Measurements from ENCODE around the gene URB1.
"Not testable (repeated sequence)": the region's sequence is repeated elsewhere in the genome, so short reads cannot be mapped to it uniquely, and the experiment has no call there.

The URB1 gene, protein sequence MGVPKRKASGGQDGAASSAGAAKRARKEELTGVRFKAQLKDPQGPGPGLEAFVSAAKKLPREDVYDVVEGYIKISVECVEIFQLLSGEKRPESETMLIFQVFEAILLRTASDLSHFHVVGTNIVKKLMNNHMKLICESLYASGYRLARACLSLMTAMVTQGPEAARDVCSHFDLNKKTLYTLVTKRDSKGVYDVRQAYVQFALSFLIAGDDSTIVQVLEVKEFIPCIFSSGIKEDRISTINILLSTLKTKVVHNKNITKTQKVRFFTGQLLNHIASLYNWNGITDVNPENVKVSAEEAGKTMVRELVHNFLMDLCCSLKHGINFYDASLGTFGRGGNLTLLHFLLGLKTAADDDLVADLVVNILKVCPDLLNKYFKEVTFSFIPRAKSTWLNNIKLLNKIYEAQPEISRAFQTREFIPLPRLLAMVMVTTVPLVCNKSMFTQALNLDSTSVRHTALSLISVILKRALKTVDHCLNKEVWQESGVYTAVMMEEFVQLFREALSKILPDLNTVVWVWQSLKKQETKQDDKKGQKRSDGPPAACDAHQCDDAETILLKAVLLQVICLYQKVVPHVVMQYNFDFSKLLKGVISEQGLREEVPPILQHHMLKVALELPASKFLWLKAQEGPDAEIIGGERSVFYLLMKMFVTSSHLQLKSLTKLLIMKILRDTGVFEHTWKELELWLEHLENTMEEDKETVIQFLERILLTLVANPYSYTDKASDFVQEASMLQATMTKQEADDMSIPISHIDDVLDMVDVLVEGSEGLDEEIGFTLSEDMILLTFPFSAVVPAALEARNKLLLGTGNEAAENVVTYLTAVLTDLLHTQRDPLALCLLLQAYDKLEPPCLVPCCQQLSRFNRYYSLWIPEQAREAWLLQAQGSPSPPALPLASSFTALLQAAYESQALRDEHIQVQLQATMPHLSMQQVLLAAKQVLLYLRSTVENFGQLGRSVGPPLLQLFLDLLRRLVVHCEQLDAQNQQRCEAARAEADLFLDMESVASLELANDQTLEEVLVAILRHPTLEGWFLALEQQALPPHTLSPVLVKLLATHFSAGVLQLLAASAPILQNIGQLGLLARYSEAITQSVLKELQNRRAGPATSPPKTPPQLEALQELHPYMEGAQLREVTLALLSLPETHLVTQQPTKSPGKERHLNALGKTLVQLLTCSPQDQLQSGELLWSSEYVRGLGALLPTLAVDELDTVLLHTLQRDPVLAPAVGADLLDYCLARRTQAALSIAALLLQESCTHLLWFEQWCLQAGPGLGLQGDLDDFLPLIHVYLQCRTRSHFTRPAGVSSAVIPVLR (N-terminal part only)
- 12.4 to 54.2 (median 34.5) reads per million in 18 experiments for total RNA-seq

- DNase-seq: peak; percentile 90 to 92
These were observed at the start of gene URB1 for GRCh38 chr21:32392880-32393676. Gene URB1 (minus strand): TSS chr21:32393012. CDS start chr21:32392910, 102 bp downstream.

GRCh38 chr21:32437729-32438128, 44.9 kb upstream of the URB1 start:
- no peak for DNase-seq

GRCh38 chr21:32432982-32433660, 40.3 kb upstream of the URB1 start:
- DNase-seq: not testable (repeated sequence)

DNA sequence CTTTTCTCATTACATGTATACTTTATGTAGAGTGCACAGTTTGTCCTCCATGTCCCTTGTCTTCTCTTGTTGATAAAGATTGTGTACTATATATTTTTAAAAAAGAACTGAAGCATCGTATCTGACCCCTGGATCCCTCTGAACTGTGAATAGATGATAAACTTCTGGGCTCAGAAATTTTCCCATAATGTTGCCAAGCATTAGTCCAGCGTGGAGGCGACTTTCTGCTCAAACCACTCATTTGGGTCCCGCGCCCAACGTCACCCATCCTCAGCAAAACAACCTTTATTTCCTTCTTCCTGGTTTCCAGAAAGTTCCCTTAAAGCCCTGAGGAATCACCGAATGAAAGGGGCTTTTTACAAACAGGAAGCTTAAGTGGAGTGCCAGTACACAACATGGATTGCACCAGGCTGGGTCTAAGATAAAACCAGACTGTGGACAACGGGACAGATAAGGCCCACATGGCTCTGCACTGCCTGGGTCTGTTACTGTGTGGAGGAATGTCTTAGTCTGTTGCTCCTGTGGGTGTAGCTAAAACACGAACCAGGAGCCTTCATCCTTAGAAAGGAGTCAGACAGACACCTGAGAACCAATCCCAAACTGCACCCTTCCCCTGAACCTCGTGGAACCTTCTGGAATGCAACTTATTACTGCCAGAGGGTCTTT, 35.3 kb upstream of the URB1 start:
- no peak for DNase-seq

DNA sequence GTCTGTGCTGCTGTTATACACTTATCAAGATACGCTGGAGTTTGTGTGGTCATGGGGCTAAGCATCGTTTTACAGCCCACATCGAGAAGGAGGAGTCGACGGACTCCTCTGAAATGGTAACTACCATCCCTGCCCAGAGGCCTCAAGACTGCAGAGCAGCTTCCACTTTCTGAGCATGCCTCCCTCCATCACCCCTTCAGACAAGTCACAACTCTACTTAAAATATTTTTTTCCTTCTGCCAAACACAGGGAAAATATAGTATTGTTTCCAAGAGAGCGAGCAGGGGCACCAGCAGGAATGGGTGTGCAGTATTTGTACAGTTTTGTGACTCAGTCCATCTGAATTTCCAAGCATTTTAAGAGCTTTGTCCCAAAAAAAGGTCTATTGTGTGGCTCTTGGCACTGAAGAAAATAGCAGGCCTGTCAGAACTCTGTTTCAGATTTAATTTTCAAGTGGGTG, 33.8 kb upstream of the URB1 start:
- DNase-seq: no peak

DNA sequence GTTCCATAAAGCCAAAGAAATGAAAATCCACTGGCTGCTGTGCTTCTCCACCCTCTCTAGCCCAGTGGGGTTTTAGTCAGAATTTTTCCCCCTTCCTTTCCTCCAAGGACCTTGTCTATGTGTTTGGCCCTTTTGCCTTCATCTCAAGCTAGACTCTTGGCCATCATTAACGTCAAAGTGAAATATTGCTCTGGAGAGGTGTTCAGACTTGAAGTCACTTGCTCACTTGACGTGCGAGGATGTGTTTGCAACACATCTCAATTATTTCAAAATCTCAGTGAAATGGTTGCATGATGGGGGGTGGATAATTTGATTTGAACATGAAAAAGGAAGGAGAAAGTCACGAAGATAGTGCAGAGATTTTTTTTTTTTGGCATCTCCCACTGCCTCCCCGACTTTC, 33.3 kb upstream of the URB1 start:
- no peak for DNase-seq

DNA sequence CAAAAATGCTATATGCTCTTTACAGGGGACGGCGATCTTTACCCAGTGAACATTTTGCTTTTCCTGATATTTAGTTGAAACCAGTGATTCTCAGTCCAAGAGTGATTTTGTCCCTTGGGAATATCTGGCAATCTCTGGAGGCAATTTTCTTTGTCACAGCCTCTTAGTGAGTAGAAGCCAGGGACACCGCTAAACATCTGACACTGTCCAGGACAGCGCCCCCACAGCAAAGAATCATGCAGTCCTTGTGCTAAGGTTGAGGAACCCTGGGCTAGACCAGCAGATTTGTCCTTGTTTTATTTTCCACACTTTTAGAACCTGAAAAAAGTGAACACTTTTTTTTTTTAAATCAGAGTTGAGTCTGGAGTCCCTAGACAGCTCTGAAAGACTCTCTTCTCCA, 32.8 kb upstream of the URB1 start:
- DNase-seq: no peak

DNA sequence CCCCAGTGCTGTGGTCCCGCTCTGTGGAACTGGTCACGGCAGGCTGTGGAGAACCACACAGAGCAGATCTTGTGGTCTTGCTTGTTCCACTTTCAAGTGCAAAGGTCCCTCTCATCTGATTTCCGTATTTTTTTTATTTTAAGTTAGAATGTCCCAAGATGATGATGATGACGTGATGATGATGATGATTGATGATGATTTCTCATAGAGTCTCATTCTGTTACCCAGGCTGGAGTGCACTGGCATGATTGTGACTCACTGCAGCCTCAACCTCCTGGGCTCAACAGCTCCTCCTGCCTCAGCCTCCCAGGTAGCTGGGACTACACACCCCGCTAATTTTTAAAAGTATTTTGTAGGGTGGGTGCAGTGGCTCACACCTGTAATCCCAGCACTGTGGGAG, 31.9 kb upstream of the URB1 start:
- no peak for DNase-seq

- no peak for DNase-seq
These were observed 31.4 kb upstream of the URB1 start for GRCh38 chr21:32424191-32424535.

DNA sequence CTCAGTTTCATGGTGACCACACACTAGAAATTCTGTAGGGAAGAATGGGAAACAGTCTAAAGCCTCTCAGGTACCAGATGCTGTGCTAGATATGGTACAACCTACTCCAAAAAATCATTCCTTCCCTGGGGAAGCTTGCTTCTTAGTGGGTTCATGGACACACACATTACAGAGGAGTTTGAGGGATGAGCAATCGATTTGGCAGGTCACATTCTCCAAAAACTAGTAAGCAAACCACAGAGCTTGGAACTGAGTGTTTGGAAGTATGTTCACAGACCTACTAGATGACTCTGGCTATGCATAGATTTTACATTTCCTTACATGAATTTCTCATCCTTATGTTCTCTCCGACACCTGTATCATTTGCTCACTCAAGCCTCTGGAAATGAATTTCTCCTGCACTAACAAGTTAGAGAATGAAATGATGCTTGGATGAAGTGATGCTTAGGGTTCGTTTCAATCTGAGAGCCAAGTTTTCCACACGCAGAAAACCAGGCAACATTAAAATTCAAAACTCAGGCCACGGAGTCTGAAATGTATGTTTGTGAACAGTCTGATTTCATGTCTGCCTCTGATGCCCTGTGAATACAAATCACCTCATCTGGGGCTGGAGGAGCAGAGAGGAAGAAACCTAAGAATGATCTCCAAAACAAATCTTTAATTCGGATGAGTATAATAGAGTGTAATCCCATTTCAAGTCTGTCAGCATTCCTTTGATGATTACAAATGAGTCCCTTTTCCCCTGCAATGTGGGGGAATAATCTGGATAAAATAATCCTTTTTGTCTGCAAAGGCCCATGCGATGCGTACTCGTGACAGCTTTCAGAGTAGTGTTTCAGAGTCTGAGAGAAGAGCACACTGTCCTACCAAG, 30.7 kb upstream of the URB1 start:
- no peak for DNase-seq

DNA sequence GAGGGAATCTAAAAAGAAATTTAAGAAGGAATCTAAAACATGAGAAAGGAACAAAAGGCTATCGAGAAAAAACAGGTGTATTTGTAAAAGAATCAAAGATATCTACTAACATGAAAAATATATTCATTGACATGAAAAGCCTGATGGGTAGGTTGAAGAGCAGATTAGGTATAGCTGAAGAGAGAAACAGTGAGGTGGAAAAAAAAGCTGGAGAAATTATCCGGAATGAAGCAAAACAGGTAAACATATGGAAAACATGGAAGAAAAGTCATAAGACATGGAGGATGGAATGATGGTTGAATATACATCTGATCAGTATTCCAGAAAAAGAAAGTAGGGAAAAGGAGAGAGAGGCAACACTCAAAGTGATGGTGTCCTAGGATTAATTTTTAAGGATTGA, 29.3 kb upstream of the URB1 start:
- DNase-seq: no peak

DNA sequence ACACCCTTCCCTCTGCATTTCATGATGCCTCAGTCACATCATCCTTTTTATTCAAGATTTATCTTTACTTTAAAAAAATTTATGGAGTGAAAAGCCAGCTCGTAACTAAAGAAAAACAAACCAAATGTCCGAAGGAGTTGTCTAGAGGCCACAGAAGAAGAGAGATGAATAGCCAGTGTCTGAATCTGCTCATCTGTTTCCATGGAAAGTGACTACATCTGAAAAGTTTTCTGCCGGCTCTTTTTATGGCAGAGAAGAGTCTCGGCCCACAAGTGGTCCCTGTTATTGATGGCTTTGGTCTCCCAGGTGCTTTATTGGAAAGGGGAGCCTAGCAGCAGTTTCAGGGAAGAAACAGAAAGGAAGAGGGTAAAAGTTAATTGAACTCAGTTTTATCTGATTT, 25.3 kb upstream of the URB1 start:
- DNase-seq: no peak

- no peak for DNase-seq
These were observed 22.9 kb upstream of the URB1 start for GRCh38 chr21:32415451-32416398.

DNA sequence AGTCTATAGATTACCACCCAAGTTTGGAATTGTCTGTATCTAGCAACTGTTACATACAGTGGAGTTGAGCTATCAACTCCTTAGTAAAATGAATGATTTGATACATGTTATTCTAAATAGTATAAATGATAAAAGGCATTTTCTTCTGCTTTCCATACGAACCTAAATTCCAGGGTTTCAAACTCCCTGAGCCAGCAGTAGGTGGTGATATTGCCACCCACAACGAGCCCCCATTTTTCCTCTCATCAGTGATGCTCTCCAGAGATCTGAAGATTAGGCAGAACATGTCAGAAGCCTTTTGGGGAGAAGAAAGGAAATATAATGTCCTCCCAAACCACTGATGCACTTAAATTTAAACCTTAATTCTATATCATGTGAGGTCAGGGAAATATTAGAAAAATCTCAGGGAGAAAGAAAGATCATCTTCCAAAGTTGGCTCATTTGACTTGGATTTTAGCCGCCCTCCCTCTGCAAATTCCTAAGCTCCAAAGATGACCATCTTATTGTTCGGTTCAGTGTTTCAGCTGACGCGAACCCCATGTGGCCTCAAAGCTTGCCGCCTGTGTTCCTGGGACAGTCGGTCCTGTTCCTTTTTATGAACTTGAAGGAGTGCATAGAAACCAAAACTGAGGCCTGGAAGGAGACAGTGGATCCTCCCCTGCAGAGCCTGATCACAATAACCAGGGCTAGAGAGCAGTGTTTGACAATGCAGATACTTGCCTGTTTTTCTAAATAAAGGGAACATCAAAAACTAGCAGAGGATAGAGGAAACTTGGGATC, 22.0 kb upstream of the URB1 start:
- no peak for DNase-seq

DNA sequence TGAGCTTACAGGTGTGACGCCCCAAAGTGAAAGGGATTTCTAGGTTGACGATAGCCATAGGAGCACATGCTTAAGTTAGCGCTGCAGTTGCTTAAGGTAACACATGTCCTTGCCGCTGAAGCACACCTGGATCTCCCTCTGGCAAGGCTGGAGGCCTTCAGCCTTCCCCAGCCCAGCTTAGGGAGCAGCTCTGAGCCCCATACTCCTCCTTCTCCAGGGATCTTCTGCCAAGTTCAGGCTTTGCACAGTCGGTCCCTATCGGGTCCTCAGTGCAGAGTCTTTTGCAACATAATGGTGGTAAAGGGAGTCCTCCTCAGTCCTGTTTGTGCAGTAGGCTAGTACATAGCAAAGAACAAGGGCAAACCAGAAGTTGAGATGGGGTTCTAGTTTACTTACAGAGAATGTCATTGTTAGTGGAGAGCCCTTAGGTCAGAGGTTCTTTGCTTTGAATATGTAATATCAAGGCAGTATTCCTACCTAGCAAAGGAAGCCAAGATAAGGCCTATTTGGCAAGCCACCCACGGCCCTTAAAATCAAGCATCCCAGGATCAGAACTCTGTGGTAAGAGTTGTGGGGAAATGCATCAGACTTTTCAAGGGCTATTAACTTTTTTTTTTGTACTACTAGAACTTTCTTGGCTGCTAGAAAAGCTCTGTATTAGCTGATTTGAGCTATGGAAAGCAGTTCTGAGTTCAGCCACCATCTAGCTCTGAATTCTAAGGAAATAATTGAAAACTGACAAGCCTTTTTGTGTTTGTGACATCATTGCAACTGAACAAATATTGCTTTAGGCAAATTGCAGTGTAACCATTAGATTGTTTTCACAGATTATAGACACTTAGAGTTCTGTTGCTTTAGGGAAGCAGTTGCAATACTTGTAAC, 21.1 kb upstream of the URB1 start:
- no peak for DNase-seq

GRCh38 chr21:32413015-32413504, 20.2 kb upstream of the URB1 start:
- no peak for DNase-seq

Measured in inflammatory macrophage (primary cell).